ENCODE results near the gene ARHGAP5.
A peak's percentile ranks its signal among the peaks of the same experiment; 100 is the strongest.
"Not testable (repeated sequence)": the region's sequence is repeated elsewhere in the genome, so short reads cannot be mapped to it uniquely, and the experiment has no call there.

Gene ARHGAP5

GRCh38 chr14:32110548-32110896 lies 33.4 kb downstream of the ARHGAP5 start:
- FAIRE-seq (no peak), DNase-seq (ENCODE audit: low spot score) (no peak)

GRCh38 chr14:32121536-32121935 lies 44.4 kb downstream of the ARHGAP5 start:
- DNase-seq (ENCODE audit: low spot score): no peak
- no peak for FAIRE-seq

- FAIRE-seq (no peak), DNase-seq (ENCODE audit: low spot score) (no peak)
Measured at GRCh38 chr14:32121948-32122347, 44.8 kb downstream of the ARHGAP5 start.

GRCh38 chr14:32126899-32127730 lies 50.0 kb downstream of the ARHGAP5 start:
- FAIRE-seq; DNase-seq (ENCODE audit: low spot score): not testable (repeated sequence)

GRCh38 chr14:32127731-32128654 lies 50.9 kb downstream of the ARHGAP5 start:
- not testable (repeated sequence) for FAIRE-seq; DNase-seq (ENCODE audit: low spot score)

- no peak for FAIRE-seq
- no peak for DNase-seq (ENCODE audit: low spot score)
Measured at GRCh38 chr14:32128703-32129102, 51.6 kb downstream of the ARHGAP5 start.

- DNase-seq (ENCODE audit: low spot score) (peak; percentile 4), FAIRE-seq (no peak)
Measured at GRCh38 chr14:32129124-32129523, 52.0 kb downstream of the ARHGAP5 start.

- not testable (repeated sequence) for DNase-seq (ENCODE audit: low spot score); FAIRE-seq
Measured at GRCh38 chr14:32131689-32132088, 54.6 kb downstream of the ARHGAP5 start.

- FAIRE-seq (no peak), DNase-seq (ENCODE audit: low spot score) (no peak)
Measured at GRCh38 chr14:32134448-32135097, 57.5 kb downstream of the ARHGAP5 start.

GRCh38 chr14:32136027-32136825 lies 59.1 kb downstream of the ARHGAP5 start:
- no peak for FAIRE-seq
- no peak for DNase-seq (ENCODE audit: low spot score)

GRCh38 chr14:32137313-32137712 lies 60.2 kb downstream of the ARHGAP5 start:
- no peak for DNase-seq (ENCODE audit: low spot score)
- no peak for FAIRE-seq

- FAIRE-seq (no peak), DNase-seq (ENCODE audit: low spot score) (no peak)
Measured at GRCh38 chr14:32137892-32138291, 60.8 kb downstream of the ARHGAP5 start.

GRCh38 chr14:32142341-32142740 lies 65.2 kb downstream of the ARHGAP5 start:
- no peak for DNase-seq (ENCODE audit: low spot score)
- no peak for FAIRE-seq

GRCh38 chr14:32142754-32143437 lies 65.8 kb downstream of the ARHGAP5 start:
- DNase-seq (ENCODE audit: low spot score): no peak
- no peak for FAIRE-seq

- no peak for FAIRE-seq
- DNase-seq (ENCODE audit: low spot score): no peak
Measured at GRCh38 chr14:32150392-32150791, 73.3 kb downstream of the ARHGAP5 start.

GRCh38 chr14:32166029-32166428 lies 88.9 kb downstream of the ARHGAP5 start:
- DNase-seq (ENCODE audit: low spot score): no peak
- no peak for FAIRE-seq

- no peak for FAIRE-seq
- no peak for DNase-seq (ENCODE audit: low spot score)
Measured at GRCh38 chr14:32166924-32167323, 89.8 kb downstream of the ARHGAP5 start.

GRCh38 chr14:32167907-32168306 lies 90.8 kb downstream of the ARHGAP5 start:
- FAIRE-seq: no peak
- DNase-seq (ENCODE audit: low spot score): peak; percentile 48

GRCh38 chr14:32169191-32169590 lies 92.1 kb downstream of the ARHGAP5 start:
- FAIRE-seq (no peak), DNase-seq (ENCODE audit: low spot score) (no peak)

- DNase-seq (ENCODE audit: low spot score) (no peak), FAIRE-seq (no peak)
Measured at GRCh38 chr14:32171469-32171868, 94.4 kb downstream of the ARHGAP5 start.
